Stimulated activated CD8-positive, alpha-beta memory T cell treated with anti-CD3 and anti-CD28 coated beads, Interleukin-12 subunit alpha, Interleukin-12 subunit beta, amount 100 ng/mL, for 24 hours (primary cell): ENCODE data around the gene GPRASP3.
"Not testable (repeated sequence)": the region's sequence is repeated elsewhere in the genome, so short reads cannot be mapped to it uniquely, and the experiment has no call there.

Experiments used
- DNase-seq: peaks from one replicate; pipeline ENCODE4 v3.0.0-alpha.2; 2020; ENCODE audit errors: extremely low read depth

The GPRASP3 gene

GRCh38 chrX:102720237-102721168 lies at the start of gene GPRASP3:
Gene GPRASP3 (plus strand): TSS chrX:102720743. CDS start chrX:102748996, 28,253 bp downstream.
- peak; percentile 39 for DNase-seq

- no peak for DNase-seq
These were observed 47.7 kb upstream of the GPRASP3 start for GRCh38 chrX:102672856-102673255.

GRCh38 chrX:102677479-102677878 lies 43.1 kb upstream of the GPRASP3 start:
- DNase-seq: not testable (repeated sequence)

GRCh38 chrX:102684772-102685520 lies 35.6 kb upstream of the GPRASP3 start:
- DNase-seq: no peak

GRCh38 chrX:102694749-102695148 lies 25.8 kb upstream of the GPRASP3 start:
- DNase-seq: no peak

GRCh38 chrX:102696306-102696705 lies 24.2 kb upstream of the GPRASP3 start:
- DNase-seq: no peak

- DNase-seq: no peak
These were observed 23.0 kb upstream of the GPRASP3 start for GRCh38 chrX:102697494-102697893.

GRCh38 chrX:102708900-102709299 lies 11.6 kb upstream of the GPRASP3 start:
- no peak for DNase-seq

GRCh38 chrX:102711872-102712215 lies 8.7 kb upstream of the GPRASP3 start:
- DNase-seq: no peak

GRCh38 chrX:102712216-102712966 lies 8.2 kb upstream of the GPRASP3 start, which contains the start of gene GPRASP2:
Gene GPRASP2 (plus strand): TSS chrX:102712448. CDS start chrX:102714870, 2,422 bp downstream.
- DNase-seq: no peak

- no peak for DNase-seq
These were observed 7.4 kb upstream of the GPRASP3 start for GRCh38 chrX:102712981-102713625.

GRCh38 chrX:102714994-102715393 lies 5.5 kb upstream of the GPRASP3 start:
- no peak for DNase-seq

GRCh38 chrX:102715967-102716366 lies 4.6 kb upstream of the GPRASP3 start:
- DNase-seq: no peak

- not testable (repeated sequence) for DNase-seq
These were observed 595 bp downstream of the GPRASP3 start for GRCh38 chrX:102721169-102721506.

GRCh38 chrX:102723456-102723855 lies 2.9 kb downstream of the GPRASP3 start:
- DNase-seq: no peak

- no peak for DNase-seq
These were observed 7.2 kb downstream of the GPRASP3 start for GRCh38 chrX:102727761-102728160.

- DNase-seq: no peak
These were observed 8.1 kb downstream of the GPRASP3 start for GRCh38 chrX:102728646-102729045.

GRCh38 chrX:102739657-102740056 lies 19.1 kb downstream of the GPRASP3 start:
- no peak for DNase-seq

GRCh38 chrX:102744307-102744706 lies 23.8 kb downstream of the GPRASP3 start:
- DNase-seq: no peak

- no peak for DNase-seq
These were observed 24.9 kb downstream of the GPRASP3 start for GRCh38 chrX:102745513-102745856.

GRCh38 chrX:102745857-102746584 lies 25.5 kb downstream of the GPRASP3 start:
- no peak for DNase-seq
